GM18867 (cell line): ENCODE measurements around the gene SELPLG.
"Not testable (repeated sequence)": the region's sequence is repeated elsewhere in the genome, so short reads cannot be mapped to it uniquely, and the experiment has no call there.

Experiments used
- ATAC-seq: cut with Tn5 transposase; IDR thresholded peaks from one replicate; pipeline ENCODE4 v1.9.1; 2021; ENCODE audit warnings: mild to moderate bottlenecking, moderate library complexity; ENCODE audit not compliant: unreplicated experiment

SELPLG gene, protein sequence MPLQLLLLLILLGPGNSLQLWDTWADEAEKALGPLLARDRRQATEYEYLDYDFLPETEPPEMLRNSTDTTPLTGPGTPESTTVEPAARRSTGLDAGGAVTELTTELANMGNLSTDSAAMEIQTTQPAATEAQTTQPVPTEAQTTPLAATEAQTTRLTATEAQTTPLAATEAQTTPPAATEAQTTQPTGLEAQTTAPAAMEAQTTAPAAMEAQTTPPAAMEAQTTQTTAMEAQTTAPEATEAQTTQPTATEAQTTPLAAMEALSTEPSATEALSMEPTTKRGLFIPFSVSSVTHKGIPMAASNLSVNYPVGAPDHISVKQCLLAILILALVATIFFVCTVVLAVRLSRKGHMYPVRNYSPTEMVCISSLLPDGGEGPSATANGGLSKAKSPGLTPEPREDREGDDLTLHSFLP

DNA sequence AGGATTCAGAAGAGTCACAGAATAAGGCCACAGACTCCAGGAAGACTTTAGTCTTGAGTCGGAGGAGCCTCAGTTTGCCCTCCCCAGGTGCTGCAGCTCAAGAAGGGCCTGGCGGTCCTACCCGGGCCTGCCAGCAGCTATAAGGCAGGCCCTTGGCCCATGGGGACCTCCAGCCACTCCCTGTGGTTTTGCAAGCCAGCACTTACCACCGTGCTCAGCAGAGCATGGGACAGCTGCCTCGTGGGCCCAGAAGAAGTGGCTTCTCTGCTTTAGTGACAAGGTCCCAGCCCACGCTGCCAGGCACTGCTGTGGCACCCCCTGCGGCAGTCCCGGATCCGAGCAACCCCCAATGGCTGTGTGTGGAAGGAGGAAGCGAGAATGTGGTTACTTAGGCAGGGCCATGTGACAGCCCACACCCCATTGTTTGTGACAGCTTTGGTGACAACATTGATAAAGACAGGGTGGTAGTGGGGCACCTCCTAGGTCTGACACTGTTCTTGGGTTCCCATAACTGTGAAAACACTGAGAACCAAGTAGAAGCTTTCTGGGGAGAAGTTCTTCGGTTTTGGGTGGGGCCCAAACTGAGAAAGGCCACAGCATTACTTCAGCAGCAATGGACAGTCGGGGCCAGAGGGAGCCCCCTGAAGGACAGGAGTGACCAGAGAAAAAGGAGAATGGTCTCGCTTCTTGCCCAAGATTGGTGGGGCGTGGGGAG, at the start of gene SELPLG:
Gene SELPLG, minus strand, starts transcription at position 361 of the 715 bp plus-strand sequence. CDS start 9,587 bp downstream, outside the sequence.
- ATAC-seq: peak; percentile 60

DNA sequence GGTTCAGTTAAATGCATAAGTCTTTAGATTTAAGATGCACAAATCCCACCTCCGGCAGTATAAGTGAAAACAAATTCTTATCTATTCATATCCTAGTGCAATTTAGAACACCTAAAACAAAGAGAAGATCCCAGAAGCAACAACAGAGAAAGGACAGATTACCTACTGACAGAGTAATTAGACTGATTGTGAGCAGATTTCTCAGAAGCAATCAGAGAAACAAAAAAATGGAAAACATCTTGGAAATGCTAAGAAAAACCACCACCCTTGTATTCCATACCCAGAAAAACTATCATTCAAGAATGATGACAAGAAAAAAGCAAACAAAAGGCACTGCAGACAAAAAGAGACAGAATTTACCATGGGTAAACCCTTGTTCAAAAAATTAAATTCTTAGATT, 47.6 kb upstream of the SELPLG start:
- no peak for ATAC-seq

DNA sequence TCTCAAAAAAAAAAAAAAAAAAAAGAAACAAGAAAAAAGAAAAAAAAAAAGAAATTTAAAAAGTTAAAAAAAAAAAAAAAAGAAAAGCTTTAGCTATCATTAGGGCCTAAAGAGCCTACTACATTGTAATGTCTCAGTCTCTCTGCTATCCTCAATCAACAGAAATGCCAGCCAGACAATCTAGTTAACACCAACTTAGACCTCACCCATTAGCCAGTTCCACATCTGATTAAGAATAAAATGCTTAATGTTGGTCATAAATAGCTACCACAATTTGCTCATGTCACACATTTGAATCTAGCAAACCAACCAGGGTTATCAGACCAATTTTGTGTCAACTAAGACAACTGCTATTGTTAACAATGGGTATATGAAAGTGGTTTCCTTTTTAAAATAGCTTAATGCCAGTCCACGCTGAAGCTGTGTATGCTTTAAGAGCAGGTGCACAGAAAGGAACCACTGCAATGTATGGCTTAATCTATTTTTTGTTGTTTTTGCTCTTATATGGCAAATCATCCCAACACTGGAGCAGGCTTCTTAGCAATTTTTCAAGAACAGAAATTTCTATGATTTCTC, 45.5 kb upstream of the SELPLG start:
- ATAC-seq: no peak

DNA sequence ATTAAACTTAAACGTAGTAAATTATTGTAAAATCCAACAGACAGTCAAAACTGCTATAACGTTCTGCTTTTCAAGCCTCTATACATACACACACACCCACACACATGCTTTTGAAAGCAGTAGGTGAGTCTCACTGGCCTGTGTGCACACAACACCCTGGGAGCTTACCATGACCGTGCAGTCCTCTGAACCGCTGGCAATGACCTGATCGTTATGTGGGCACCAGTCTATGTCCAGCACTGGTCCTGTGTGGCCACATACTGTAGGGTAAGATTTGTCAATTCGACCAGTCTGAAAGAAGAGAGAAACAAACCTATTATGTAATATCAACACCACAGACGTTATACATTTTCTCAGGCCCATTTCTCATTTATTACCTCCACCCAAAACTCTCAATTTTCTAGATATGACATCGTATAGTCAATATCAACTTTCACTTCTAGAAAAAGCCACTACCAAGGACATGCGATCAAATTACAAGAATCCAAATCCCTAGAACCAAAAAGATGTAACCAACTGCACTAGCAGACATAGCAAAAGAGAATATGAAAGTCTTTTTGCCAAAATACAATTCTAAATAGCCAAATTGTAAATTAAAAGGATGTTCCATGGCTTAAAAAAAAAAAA, 44.5 kb upstream of the SELPLG start:
- ATAC-seq: no peak

DNA sequence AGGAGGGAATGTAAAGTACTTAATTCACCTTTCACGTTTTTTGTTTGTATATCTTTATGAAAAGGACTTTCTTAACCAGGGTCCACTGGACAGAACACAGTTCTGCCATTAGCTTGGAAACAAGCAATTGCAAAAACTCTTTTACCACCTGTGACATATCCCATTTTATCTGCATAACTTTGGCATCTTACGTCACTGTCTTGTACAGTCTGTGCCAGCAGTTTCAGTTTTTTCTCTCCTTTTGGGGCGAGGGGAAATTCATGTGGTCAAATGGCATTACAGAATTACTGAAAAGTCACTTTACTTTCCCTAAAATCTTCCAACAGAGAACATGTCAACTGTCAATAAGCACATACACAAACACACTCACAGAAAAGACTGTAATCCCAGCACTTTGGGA, 43.7 kb upstream of the SELPLG start:
- no peak for ATAC-seq

DNA sequence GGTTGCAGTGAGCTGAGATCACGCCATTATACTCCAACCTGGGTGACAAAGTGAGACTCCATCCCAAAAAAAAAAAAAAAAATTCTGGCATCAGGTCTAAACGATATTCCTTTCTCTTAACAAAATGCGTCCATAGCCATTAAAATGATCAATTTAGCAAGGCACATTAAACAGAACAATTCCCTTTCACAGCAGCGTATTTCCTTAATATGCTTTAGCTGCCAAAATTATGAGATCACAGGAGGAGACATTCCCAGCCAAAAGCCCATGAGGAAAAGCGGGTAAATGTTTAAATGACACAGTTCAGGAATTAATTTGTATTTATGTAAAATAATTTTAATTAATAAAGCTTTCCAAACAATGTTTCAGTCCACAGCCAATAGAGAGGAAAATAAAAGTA, 43.0 kb upstream of the SELPLG start:
- no peak for ATAC-seq

DNA sequence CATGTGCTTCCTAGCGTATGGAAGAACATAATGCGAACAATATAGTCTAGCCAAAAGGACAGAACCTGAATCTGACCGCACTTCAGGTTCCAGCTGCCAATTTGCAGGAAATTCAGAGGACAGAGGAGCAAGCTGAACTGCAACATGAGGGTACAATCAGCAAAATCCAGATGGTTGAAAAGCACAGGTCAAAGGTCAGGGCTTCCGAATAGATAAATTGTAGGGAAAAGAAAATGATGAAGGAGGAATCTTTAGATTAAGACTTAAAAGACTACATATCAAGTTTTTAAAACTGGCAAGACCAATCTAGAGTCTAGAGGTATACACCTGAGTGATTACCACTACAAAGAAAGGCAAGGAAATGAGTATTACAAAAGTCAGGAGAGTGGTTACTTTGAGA, 42.1 kb upstream of the SELPLG start:
- no peak for ATAC-seq

DNA sequence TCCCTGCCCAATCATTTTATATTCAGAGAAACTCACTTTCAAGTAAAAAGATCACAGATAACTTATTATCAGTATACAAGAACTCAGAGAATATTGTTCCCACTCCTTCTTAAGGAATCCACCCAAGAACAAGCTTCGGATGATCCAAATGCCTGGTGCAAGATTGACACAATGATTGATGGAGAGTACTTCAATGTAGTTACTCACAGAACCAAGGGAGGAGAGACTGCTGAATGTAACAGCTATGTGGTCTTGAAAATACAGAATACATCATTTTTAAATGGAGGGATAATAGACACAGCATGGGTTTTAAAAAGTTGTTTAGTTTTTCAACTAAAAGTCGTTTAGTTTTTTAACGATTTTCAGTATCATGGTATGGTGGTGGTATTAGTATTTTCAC, 38.4 kb upstream of the SELPLG start:
- no peak for ATAC-seq

DNA sequence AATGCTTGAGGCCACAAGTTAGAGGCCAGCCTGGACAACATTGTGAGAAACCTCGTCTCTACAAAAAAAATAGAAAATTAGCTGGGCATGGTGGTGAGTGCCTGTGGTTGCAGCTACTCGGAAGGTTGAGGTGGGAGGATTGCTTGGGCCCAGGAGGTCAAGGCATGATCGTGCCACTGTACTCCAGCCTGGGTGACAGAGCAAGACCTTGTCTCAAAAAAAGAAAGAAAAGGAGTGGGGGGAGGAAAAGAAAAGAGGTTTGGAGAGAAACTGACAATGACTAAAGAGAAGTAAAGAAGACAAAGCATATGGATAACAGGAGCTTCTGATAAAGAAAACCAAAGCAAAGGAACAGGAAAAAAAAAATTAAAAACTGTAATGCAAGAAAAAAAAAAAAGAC, 37.4 kb upstream of the SELPLG start:
- no peak for ATAC-seq

DNA sequence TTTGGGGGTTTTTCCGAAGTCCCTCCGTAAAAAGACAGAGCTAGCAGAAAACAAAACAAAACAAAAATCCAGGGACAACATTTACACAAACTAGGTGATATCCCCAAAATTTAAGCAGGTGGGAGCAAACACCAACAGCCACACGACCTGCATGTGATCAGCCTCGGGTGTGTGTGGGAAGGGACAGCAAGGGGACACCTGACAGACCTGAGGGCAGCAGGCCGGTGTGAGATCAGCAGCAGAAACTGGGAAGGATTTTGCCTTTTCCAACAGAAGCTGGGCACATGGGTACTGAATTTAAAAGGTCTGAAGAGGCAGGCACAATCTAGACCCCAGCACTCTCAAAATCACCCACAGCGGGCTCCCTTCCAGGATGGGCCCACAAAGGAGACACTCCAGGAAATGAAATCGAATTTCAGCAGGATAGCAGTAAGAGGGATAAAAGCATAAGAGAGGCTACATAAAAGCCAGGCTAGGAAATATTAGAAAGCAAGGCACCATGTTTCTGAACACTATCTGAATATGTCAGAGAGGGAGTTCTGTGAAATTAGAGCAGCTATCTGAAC, 36.5 kb upstream of the SELPLG start:
- ATAC-seq: no peak

DNA sequence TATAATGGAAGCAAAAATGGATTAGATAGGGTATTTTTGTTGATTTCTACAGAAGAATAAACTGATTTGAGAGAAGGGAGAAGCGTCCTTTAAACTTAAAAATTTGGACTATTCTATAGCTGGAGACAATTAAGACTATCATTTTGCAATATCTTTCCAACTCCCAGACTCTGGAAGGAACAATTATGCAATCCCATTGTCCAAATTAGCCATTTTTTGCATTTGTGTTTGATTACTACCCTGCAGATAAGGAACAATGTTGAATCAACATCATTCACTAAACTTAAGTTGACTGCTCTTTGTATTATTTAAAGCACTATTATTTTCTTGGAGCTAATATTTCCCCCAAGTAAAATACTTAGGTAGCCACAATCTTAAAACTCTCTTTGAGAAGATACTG, 34.8 kb upstream of the SELPLG start:
- ATAC-seq: no peak

DNA sequence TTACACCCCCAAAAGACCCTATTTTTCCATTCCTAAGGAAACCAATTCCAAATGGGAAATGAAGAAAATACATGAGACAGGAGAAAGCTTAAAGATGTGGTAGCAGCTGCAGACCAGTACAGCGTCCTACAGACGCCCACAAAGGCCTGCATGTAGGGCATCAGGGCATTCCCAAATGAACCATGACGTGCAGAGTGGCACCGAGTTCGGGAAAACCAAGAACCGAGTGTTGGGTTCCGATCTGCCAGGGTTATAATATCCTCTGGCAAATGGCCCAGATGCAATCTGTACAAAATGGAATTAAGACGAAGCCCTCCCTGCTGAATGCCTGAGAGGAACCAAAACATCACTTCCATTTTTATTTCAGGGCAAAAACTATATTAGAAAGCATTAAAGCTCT, 34.4 kb upstream of the SELPLG start:
- no peak for ATAC-seq

DNA sequence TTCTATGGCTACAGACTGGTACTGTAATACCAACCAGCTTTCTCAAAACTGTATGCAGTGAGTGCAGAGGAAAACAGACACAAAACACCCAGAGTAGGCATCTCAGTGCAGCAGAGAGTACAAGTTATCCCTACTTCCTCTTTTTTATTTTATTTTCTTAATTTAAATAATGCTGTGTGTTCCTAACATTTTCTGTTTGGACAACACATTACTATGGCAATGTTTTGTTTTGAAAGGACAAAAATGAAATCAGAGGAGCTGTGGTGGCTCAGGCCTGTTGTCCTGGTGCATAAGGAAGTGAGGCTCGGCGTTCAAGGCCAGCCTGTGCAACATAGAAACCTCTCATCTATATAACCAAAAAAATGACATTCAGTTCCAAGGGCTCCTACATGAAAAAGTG, 33.7 kb upstream of the SELPLG start:
- ATAC-seq: no peak

DNA sequence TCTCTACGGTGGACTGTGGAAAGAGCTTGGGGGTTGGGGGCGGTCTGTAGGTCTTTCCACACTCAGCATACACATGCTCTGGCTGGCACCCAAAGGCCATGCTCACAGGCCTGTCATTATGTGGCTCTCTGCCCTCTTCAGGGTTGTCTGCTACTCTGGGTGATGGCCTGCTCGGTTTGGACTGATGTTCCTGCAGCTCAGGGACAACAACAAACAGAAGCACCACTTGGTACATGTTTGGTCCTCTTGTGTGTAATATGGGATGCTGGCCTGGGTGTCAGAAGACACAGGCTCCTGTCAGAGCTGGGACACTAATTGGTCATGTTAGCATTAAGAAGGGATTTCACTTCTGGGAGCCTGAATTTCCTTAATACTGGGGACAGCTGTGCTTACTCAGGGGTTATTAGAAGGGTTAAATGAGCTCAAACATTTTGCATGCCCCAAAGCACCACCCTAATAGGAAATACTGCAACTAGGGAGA, 32.7 kb upstream of the SELPLG start:
- ATAC-seq: no peak

DNA sequence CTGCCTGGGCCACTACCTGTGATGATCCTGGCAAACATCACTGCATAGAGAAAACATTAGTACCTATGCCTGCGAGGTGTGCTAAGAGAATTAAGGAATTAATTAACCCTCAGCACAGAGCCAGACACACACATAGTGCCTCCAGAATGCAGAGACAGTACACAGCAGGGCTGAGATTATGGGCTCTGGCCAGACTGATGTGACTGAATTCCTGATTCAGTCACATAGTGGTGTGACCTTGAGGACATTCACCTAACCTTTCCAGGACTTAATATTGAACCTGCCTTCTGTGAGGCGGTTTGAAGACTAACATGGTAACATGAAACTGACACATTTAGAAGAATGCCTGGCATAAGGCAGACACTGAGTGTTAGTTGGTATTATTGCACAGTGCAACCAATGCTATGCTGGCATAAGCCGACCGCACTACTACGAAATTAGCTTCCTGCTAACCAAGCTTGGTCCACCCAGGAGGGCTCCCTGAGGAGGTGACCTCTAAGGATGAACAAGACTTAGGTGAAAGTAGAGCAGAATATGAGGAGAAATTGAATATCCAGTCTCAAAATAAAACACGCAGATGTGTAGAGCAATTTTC, 32.0 kb upstream of the SELPLG start:
- no peak for ATAC-seq

DNA sequence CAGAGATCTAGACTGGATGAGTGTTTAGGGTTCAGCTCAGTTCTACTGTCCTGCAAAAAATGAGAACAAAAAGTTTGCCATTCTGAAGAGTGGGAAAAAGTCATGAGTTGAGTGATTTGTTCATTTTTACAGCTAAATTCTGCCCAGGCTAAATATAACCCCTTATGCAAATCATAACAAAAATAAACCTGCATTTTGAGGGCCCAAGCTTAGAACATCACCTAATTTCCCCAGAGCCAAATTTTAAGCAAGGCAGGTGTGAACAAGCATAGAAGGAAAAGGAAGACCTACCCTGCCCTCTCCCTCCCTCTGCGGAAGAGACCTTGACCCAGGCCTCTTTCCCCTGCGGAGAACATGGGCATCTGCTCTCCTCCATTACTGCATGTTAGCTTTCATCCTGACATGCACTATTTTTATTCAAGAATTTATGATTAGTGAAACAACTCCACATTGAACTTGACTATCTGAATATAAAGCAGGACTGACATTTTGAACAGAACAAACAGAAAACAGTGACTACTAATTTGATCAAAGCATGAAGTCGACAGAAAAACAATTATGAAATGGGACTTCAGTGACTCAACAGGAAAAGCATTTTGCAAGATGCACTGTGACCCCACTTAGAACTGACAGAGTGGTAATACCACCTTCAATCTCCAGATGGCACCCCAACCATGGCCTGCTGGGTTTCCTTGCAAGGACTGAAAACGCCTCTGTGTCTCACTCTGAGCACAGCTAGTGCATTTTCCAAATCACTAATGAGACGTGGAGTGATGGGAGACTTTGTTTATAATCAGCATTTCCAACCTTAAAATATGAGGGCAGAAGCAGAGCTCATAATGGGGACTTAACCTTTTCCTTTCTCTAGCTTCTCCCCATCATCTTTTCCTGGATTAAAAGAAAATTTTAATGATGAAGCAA, 30.9 kb upstream of the SELPLG start:
- ATAC-seq: peak; percentile 68

DNA sequence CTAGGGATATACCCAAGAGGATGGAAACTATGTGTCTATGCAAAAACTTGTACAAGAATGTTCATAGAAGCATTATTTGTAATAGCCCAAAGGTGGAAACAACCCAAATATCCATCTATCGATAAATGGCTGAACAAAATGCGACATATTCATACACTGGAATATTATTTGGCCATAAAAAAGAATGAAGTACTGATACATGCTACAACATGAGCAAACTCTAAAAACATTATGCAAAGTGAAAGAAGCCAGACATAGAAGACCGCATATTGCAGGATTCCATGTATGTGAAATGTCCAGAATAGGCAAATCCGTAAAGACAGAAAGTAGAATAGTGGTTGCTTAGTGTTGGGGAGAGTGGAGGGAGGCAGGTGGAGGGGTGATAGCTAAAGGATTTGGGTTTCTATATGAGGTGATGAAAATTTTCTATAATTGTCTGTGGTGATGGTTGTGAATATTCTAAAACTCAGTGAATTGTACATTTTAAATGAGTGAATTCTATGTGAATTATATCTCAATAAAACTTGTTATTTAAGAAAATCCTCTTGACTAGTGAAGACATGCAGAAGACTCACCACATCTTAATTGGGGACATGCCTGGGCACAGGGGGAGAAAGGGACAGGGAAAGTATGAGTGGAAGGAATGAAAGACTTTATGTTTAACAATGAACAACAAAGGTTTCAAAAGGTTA, 29.8 kb upstream of the SELPLG start:
- no peak for ATAC-seq

DNA sequence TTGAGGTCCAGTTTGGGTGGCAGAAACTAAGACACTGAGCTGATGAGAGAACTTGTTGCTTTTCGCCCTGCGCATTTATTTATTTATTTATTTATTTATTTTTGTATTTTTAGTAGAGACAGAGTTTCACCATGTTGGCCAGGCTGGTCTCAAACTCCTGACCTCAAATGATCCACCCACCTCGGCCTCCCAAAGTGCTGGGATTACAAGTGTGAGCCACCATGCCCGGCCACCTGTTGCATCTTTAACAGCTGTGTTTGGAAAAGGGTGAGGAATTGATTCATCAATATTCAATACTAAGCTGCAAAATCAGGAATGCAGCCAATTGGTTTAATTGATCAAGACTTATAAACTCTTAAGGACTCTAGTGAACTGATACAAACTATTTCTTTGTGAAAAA, 24.4 kb upstream of the SELPLG start:
- ATAC-seq: not testable (repeated sequence)

DNA sequence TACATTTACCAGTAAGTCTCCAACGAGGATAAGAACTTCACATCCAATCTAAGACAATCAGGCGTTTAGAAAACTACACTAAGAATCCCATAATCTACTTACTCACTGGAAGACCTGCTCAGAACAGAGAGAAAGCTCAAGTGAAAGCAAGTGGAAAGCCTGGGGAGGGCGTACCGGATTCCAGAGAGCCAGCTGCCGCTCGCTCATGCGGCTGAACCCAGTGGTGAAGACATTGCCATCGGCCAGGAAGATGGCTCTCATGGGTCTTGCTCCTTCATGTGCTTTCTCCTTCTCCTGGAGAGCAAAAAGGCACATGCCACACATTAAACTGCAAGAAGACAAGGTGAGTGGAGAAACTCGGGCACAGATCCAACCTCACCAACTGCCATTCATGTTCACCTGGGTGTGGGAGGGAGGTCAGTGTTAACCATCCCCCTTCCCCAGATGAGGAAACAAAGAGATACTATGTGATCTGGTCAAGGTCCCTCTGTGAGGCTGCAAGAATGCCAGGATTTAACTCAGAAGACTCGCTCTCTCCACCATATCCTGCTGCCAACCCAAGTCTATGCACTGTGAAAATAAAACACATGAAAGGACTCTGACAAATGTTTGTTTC, 23.5 kb upstream of the SELPLG start:
- no peak for ATAC-seq
